ENCODE data around the gene ERCC6.

ERCC6 gene

GRCh38 chr10:49508249-49508648, 30.7 kb downstream of the ERCC6 start:
- DNase-seq (ENCODE audit: low read depth in 2 of 2), result no peak
- TF ChIP-seq, protein P1, sequence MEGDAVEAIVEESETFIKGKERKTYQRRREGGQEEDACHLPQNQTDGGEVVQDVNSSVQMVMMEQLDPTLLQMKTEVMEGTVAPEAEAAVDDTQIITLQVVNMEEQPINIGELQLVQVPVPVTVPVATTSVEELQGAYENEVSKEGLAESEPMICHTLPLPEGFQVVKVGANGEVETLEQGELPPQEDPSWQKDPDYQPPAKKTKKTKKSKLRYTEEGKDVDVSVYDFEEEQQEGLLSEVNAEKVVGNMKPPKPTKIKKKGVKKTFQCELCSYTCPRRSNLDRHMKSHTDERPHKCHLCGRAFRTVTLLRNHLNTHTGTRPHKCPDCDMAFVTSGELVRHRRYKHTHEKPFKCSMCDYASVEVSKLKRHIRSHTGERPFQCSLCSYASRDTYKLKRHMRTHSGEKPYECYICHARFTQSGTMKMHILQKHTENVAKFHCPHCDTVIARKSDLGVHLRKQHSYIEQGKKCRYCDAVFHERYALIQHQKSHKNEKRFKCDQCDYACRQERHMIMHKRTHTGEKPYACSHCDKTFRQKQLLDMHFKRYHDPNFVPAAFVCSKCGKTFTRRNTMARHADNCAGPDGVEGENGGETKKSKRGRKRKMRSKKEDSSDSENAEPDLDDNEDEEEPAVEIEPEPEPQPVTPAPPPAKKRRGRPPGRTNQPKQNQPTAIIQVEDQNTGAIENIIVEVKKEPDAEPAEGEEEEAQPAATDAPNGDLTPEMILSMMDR (IDR thresholded peaks at IDR 0.05; ENCODE audit: low read depth, low read length), result no peak
- no peak overlapping the region for H3K4me3 ChIP-seq (replicated peaks in 1 of 2; ENCODE audit: low read depth in 2 of 2, low read length in 2 of 2)

- TF ChIP-seq, protein P1 (IDR thresholded peaks at IDR 0.05; ENCODE audit: low read depth, low read length), result no peak
- no peak overlapping the region for H3K4me3 ChIP-seq (replicated peaks in 1 of 2; ENCODE audit: low read depth in 2 of 2, low read length in 2 of 2)
- no peak for DNase-seq (ENCODE audit: low read depth in 2 of 2)
Measured at GRCh38 chr10:49505589-49505988, 33.3 kb downstream of the ERCC6 start.

DNA sequence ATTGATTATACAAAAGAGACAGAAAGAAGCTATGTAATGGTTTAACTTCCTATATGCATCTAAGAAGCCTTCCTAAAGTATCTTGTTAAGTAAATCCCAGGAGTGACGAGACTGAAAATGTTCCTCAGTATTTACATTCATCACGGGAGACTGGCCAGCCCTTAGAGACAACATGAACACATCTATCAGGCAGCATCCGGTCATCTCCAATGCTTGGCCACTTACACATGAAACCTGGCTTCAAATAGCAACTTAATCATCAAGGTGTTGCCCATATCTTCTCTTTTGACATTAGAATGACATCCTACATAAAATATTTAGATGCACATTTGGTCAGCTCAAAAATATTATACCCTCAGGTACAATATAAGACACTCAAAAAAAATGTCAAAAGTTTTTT, 33.8 kb downstream of the ERCC6 start:
- DNase-seq (ENCODE audit: low read depth in 2 of 2), result no peak
- TF ChIP-seq, protein P1 (IDR thresholded peaks at IDR 0.05; ENCODE audit: low read depth, low read length), result no peak
- H3K4me3 ChIP-seq (replicated peaks in 1 of 2; ENCODE audit: low read depth in 2 of 2, low read length in 2 of 2), result no peak overlapping the region

GRCh38 chr10:49504528-49504927, 34.4 kb downstream of the ERCC6 start:
- no peak for DNase-seq (ENCODE audit: low read depth in 2 of 2)
- TF ChIP-seq, protein P1 (IDR thresholded peaks at IDR 0.05; ENCODE audit: low read depth, low read length), result no peak
- H3K4me3 ChIP-seq (replicated peaks in 1 of 2; ENCODE audit: low read depth in 2 of 2, low read length in 2 of 2), result no peak overlapping the region

DNA sequence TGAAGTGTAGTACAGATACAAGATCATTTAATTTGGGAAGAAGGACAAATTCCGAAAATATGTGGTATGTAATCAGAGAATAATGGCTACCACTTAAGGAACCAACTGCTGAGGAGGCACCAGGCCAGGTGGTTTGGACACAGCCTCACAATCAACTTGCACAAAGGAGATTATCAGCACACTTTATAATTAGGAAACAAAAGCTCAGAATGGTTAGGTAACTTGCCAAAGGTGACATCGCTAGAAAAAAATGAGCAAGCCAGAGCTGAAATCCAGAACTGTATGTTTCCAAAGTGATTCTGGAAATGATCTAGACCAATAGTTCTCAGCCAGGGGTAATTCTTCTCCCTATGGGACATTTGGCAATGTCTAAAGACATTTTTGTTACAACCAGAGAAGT, 36.6 kb downstream of the ERCC6 start:
- peak; percentile 58 to 73 for DNase-seq (ENCODE audit: low read depth in 2 of 2)
- no peak overlapping the region for H3K4me3 ChIP-seq (replicated peaks in 1 of 2; ENCODE audit: low read depth in 2 of 2, low read length in 2 of 2)
- TF ChIP-seq, protein P1 (IDR thresholded peaks at IDR 0.05; ENCODE audit: low read depth, low read length), result no peak

DNA sequence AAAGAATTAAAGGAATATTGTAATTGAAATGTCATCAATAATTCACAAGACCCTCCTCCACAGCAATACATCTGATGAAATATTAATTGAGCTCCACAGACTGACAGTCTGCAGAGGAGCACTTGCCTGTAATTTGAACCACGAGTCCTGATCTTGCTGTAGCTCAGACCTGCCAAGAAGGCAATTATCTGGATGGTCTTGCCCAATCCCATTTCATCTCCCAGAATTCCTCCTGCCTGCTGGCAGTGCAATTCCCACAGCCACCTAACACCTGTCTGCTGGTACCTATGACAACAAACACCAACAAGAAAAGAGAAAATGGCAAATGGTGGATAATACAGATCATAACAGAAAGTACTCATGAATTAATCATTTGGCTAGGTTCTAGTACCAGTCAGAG, 38.5 kb downstream of the ERCC6 start:
- no peak for DNase-seq (ENCODE audit: low read depth in 2 of 2)
- TF ChIP-seq, protein P1 (IDR thresholded peaks at IDR 0.05; ENCODE audit: low read depth, low read length), result no peak
- H3K4me3 ChIP-seq (replicated peaks in 1 of 2; ENCODE audit: low read depth in 2 of 2, low read length in 2 of 2), result no peak overlapping the region

DNA sequence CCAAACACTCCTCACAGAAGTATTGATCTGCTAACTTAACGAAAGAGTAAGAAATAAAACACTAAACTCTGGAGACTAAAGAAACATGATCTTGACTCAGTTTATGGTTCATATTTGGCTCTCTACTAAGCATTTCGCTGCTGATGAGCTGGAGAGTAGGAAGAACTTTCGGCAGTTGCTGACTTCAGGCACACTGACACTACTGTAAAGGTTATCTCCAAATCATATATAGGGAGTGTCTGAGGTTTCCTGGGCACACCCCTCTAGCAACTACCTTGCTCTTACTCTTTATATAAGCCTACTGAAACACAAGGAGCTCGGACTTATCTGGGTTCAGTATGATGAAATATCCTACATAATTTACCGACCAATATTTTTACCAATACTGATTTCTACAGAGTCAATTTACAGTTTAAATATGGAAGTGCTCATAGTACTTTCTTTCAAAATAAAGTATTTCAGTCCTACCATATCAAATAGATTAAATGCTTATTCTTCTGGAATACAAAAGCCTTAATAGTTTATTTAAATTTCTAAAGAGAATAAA, 39.5 kb downstream of the ERCC6 start:
- TF ChIP-seq, protein P1 (IDR thresholded peaks at IDR 0.05; ENCODE audit: low read depth, low read length), result no peak
- no peak overlapping the region for H3K4me3 ChIP-seq (replicated peaks in 1 of 2; ENCODE audit: low read depth in 2 of 2, low read length in 2 of 2)
- no peak for DNase-seq (ENCODE audit: low read depth in 2 of 2)

Measured in cardiac fibroblast (primary cell).